A549 (cell line): ENCODE measurements around the gene TBCK. TPM values are rescaled to one million over a fixed set of nuclear protein-coding genes. Genes with fewer than 3 reads are reported as not detected.

Experiments used
- ATAC-seq, 2 experiments: fragments of 200-7000 bp in 1 of 2; fragments of >200 bp in 1 of 2; cut with Nextera tagmentation in 1 of 2; cut with Tn5 transposase in 1 of 2; 3 replicates each; pipeline versions ENCODE4 v1.8.0 to v1.9.1; 2018 to 2020; ENCODE audit warnings: mild to moderate bottlenecking in 1 of 2, moderate library complexity in 1 of 2
- CTCF ChIA-PET: fragments of 300-600 bp; sonication (Branson Sonifier 250); formaldehyde crosslinking; extraction: SDS; loops from one replicate; lab custom pipeline; 2021; ENCODE audit warnings: antibody characterized with exemption, inconsistent platforms; lab: Yijun Ruan, JAX
- POLR2A ChIA-PET: fragments of 350-600 bp; formaldehyde crosslinking; extraction: SDS; loops from one replicate; lab custom pipeline; 2021; ENCODE audit warnings: antibody characterized with exemption, inconsistent platforms; lab: Yijun Ruan, JAX
- DNase-seq, 2 experiments: peaks; one replicate each; pipeline versions ENCODE4 v3.0.0 to v3.0.0-alpha.2; 2011 to 2016; ENCODE audit warnings: low read depth in 1 of 2, low spot score in 1 of 2
- FAIRE-seq: peaks from 2 replicates; lab custom pipeline; 2011; peaks lifted over from hg19 to GRCh38; lab: Jason Lieb, UNC
- H3K27ac ChIP-seq, 2 experiments: fragments of >200 bp; sonication (Bioruptor Twin); formaldehyde crosslinking; 3 replicates each; pipeline ENCODE4 v1.5.1; 2016 to 2017
- H3K4me1 ChIP-seq: fragments of >200 bp; sonication (Bioruptor Twin); formaldehyde crosslinking; 3 replicates; pipeline ENCODE4 v1.6.1; 2016
- H3K4me2 ChIP-seq: fragments of >200 bp; sonication (Bioruptor Twin); formaldehyde crosslinking; 3 replicates; pipeline ENCODE4 v1.6.1; 2016
- H3K4me3 ChIP-seq: fragments of >200 bp; sonication (Bioruptor Twin); formaldehyde crosslinking; 3 replicates; pipeline ENCODE4 v1.5.1; 2016
- H3K9me3 ChIP-seq: fragments of >200 bp; sonication (Bioruptor Twin); formaldehyde crosslinking; 3 replicates; pipeline ENCODE4 v1.6.1; 2016
- BHLHE40 ChIP-seq: IDR thresholded peaks from 2 replicates; pipeline ENCODE4 v1.6.1; 2012; ENCODE audit warnings: low read depth, low read length, inconsistent platforms
- CHD2 ChIP-seq: fragments of 150-350 bp; IDR thresholded peaks from 2 replicates; pipeline ENCODE4 v1.6.1; 2014; ENCODE audit warnings: low read length; ENCODE audit not compliant: partially characterized antibody
- CHD4 ChIP-seq: fragments of 200-600 bp; sonication (generic); IDR thresholded peaks from 2 replicates; pipeline ENCODE4 v1.6.1; 2016; ENCODE audit warnings: antibody characterized with exemption, mild to moderate bottlenecking, borderline replicate concordance
- EHMT2 ChIP-seq: fragments of 200-600 bp; sonication (generic); IDR thresholded peaks from 2 replicates; pipeline ENCODE4 v1.6.1; 2016; ENCODE audit warnings: antibody characterized with exemption, low read depth, mild to moderate bottlenecking, moderate library complexity
- FOSB ChIP-seq: fragments of 250-450 bp; sonication (Bioruptor Pico); IDR thresholded peaks from 2 replicates; pipeline ENCODE4 v1.5.0; 2020; ENCODE audit warnings: mild to moderate bottlenecking, moderate library complexity
- FOXS1 ChIP-seq: fragments of 250-450 bp; sonication (Bioruptor Pico); IDR thresholded peaks from 2 replicates; pipeline ENCODE4 v1.5.0; 2020; ENCODE audit warnings: mild to moderate bottlenecking, moderate library complexity
- GATA3 ChIP-seq: IDR thresholded peaks from 2 replicates; pipeline ENCODE4 v1.6.1; 2012; ENCODE audit warnings: borderline replicate concordance
- HDAC2 ChIP-seq: fragments of 200-600 bp; sonication (generic); IDR thresholded peaks from 2 replicates; pipeline ENCODE4 v1.6.1; 2016
- HEYL ChIP-seq: fragments of 250-450 bp; sonication (Bioruptor Pico); IDR thresholded peaks from 2 replicates; pipeline ENCODE4 v1.8.0; 2021; ENCODE audit warnings: mild to moderate bottlenecking, moderate library complexity
- HOXA7 ChIP-seq: fragments of 250-450 bp; sonication (Bioruptor Pico); IDR thresholded peaks from 2 replicates; pipeline ENCODE4 v1.5.0; 2020; ENCODE audit warnings: mild to moderate bottlenecking, moderate library complexity
- HOXB5 ChIP-seq: fragments of 250-450 bp; sonication (Bioruptor Pico); IDR thresholded peaks from 2 replicates; pipeline ENCODE4 v1.5.0; 2020; ENCODE audit warnings: mild to moderate bottlenecking, moderate library complexity
- JUNB ChIP-seq: fragments of >200 bp; sonication (Bioruptor Twin); formaldehyde crosslinking; IDR thresholded peaks from 2 replicates; pipeline ENCODE4 v1.6.1; 2016
- KDM1A ChIP-seq: fragments of 200-600 bp; sonication (generic); IDR thresholded peaks from 2 replicates; pipeline ENCODE4 v1.6.1; 2016; ENCODE audit warnings: low read depth, mild to moderate bottlenecking
- MAFK ChIP-seq: fragments of 450-650 bp; IDR thresholded peaks from 2 replicates; pipeline ENCODE4 v1.6.1; 2014; ENCODE audit not compliant: partially characterized antibody
- MAZ ChIP-seq: fragments of 150-350 bp; IDR thresholded peaks from 2 replicates; pipeline ENCODE4 v1.6.1; 2014; ENCODE audit warnings: antibody characterized with exemption, low read depth, low read length, borderline replicate concordance
- NPAS2 ChIP-seq: fragments of 250-450 bp; sonication (Bioruptor Pico); IDR thresholded peaks from 2 replicates; pipeline ENCODE4 v1.8.0; 2022; ENCODE audit warnings: mild to moderate bottlenecking, moderate library complexity, borderline replicate concordance
- NR3C1 ChIP-seq: fragments of >200 bp; sonication (Bioruptor Twin); formaldehyde crosslinking; IDR thresholded peaks from 3 replicates; pipeline ENCODE4 v1.6.1; 2017
- POLR2A ChIP-seq: IDR thresholded peaks from 2 replicates; pipeline ENCODE4 v1.6.1; 2012; ENCODE audit warnings: mild to moderate bottlenecking, low read length
- RARB ChIP-seq: fragments of 250-450 bp; sonication (Bioruptor Pico); IDR thresholded peaks from 2 replicates; pipeline ENCODE4 v1.8.0; 2021; ENCODE audit warnings: mild to moderate bottlenecking, moderate library complexity
- RCOR1 ChIP-seq: fragments of 150-350 bp; IDR thresholded peaks from 2 replicates; pipeline ENCODE4 v1.6.1; 2014; ENCODE audit warnings: antibody characterized with exemption, low read length, low read depth
- SMC3 ChIP-seq: fragments of >200 bp; sonication (Bioruptor Twin); formaldehyde crosslinking; IDR thresholded peaks from 3 replicates; pipeline ENCODE4 v1.6.1; 2018; ENCODE audit warnings: inconsistent platforms
- TFCP2L1 ChIP-seq: fragments of 250-450 bp; sonication (Bioruptor Pico); IDR thresholded peaks from 2 replicates; pipeline ENCODE4 v1.5.0; 2021; ENCODE audit warnings: mild to moderate bottlenecking
- TP53 ChIP-seq: fragments of 250-450 bp; sonication (Bioruptor Pico); IDR thresholded peaks from 2 replicates; pipeline ENCODE4 v1.5.0; 2021; ENCODE audit warnings: mild to moderate bottlenecking, moderate library complexity
- ZNF302 ChIP-seq: fragments of 250-450 bp; sonication (Bioruptor Pico); IDR thresholded peaks from 2 replicates; pipeline ENCODE4 v1.9.0; 2021; ENCODE audit warnings: inconsistent platforms, mild to moderate bottlenecking, moderate library complexity
- ZSCAN20 ChIP-seq: fragments of 250-450 bp; sonication (Bioruptor Pico); IDR thresholded peaks from 2 replicates; pipeline ENCODE4 v1.8.0; 2022; ENCODE audit warnings: mild to moderate bottlenecking, moderate library complexity
- WGBS: methylation state at CpG from one replicate; pipeline ENCODE4 v1.1.6; 2017; ENCODE audit errors: missing lambda C conversion rate; 5-methylcytosine and 5-hydroxymethylcytosine counted together
- polyA plus RNA-seq, 4 experiments: library from polyadenylated mRNA; depleted of rRNA in 3 of 4; stranded (reverse); fragments of >200 nt; fragmentation: RNase III in 1 of 4; extraction: RNeasy Plus Mini Kit Qiagen cat#74134 plus additional on column Dnase treatment in 1 of 4; gene quantifications; 2 replicates in 3 of 4; 3 replicates in 1 of 4; pipeline ENCODE4 v1.2.3, GENCODE V29; 2011 to 2017
- TF ChIP-seq, protein P1 (sequence below): fragments of 450-650 bp; IDR thresholded peaks from 2 replicates; pipeline ENCODE4 v1.6.1; 2014; ENCODE audit warnings: antibody characterized with exemption
- TF ChIP-seq, protein P2 (sequence below): fragments of 150-350 bp; IDR thresholded peaks from 2 replicates; pipeline ENCODE4 v1.6.1; 2014; ENCODE audit warnings: low read depth, mild to moderate bottlenecking, low read length

TBCK gene
- polyA plus RNA-seq, 2 of the 4 experiments (the other 2 are of a cell fraction): 3.9 to 18.4 TPM

DNA sequence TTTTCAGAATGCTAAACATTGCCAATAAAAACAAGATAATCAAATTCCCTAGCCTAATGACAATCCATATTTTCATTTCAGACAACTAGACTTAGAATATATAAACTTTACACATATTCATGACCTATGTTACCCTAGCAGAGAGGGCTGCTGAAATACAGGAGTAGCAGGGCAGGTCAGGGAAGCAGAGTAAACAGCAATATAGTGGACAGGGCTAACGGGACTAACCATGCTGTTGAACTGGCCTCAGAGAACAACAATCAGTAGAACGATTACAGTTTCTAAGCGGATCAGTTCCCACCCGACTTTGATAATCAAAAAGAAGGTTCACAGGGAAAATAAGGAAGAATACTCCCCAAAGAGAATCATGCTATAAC, 14.0 kb downstream of the TBCK start:
- CTCF ChIA-PET: no interaction called here
- no peak overlapping the region for H3K27ac ChIP-seq
- no peak for DNase-seq
- no peak overlapping the region for H3K4me2 ChIP-seq
- ATAC-seq: no peak
- WGBS: 88% methylated on average over 4 of the region's 4 CpGs
- H3K9me3 ChIP-seq: no peaks in the 10 kb centered on the region
- POLR2A ChIA-PET: no interaction called here
- no peak overlapping the region for H3K4me3 ChIP-seq
- TF ChIP-seq CHD4 (no peak), GATA3 (no peak), EHMT2 (no peak)
- no peaks in the 10 kb centered on the region for H3K4me1 ChIP-seq
- no peak for FAIRE-seq

DNA sequence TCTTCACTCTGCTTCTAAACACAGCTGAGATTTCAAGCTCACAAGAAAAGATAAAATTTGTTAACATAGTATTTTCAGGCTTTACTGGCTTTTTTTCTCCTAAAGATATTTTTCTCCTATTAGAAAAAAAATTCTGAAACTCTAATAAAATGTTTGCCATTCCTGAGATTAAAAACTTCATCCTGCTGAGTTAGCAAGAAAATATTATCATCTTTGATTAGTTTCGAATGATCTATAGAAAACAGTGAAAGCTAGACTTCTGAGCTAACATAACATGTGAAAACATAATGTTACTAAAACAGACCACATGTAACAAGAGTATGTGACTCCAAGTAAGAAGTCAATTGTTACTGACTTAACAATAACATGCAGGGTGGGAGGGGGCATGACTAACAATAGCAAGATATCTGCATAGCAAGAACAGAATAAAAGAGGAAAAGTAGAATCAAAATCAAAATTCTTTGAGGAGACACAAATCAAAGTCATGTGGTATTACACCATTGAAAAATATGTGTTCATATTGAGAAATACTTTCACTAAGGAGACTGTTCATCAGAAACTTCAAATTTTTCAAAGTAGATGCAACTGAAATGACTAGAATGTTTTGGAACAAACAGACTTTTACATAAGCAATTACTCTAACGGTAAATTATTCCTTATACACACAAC, 14.5 kb downstream of the TBCK start:
- CTCF ChIA-PET: no interaction called here
- Histone ChIP-seq H3K27ac (no peak overlapping the region), H3K9me3 (no peaks in the 10 kb centered on the region), H3K4me1 (no peaks in the 10 kb centered on the region), H3K4me3 (no peak overlapping the region), H3K4me2 (no peak overlapping the region)
- FAIRE-seq: no peak
- no peak for TF ChIP-seq TP53 (CRISPR knock-in tag)
- TF ChIP-seq FOSB (CRISPR knock-in tag): no peak
- no peak for TF ChIP-seq HDAC2
- TF ChIP-seq GATA3: no peak
- TF ChIP-seq NPAS2 (CRISPR knock-in tag): no peak
- no peak for TF ChIP-seq SMC3
- TF ChIP-seq FOXS1: no peak
- TF ChIP-seq NR3C1: no peak
- no peak for TF ChIP-seq JUNB
- no peak for ATAC-seq
- WGBS: 85% methylated on average over 2 of the region's 2 CpGs
- POLR2A ChIA-PET: no interaction called here
- no peak for DNase-seq

DNA sequence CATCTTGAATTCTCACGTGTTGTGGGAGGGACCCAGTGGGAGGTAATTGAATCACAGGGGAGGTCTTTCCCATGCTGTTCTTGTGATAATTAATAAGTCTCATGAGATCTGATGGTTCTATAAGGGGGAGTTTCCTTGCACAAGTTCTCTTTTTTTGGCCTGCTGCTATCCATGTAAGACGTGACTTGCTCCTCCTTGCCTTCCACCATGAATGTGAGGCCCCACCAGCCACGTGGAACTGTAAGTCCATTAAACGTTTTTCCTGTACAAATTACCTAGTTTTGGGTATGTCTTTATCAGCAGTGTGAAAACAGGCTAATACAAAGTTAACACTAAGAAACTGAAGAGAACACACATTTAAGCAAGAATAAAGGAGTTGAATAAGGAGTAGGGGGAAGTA, 16.0 kb downstream of the TBCK start:
- ATAC-seq (no peak), FAIRE-seq (no peak), DNase-seq (no peak)
- Histone ChIP-seq H3K4me3 (no peak overlapping the region), H3K4me2 (no peak overlapping the region), H3K4me1 (no peaks in the 10 kb centered on the region), H3K27ac (no peak overlapping the region), H3K9me3 (no peaks in the 10 kb centered on the region)
- POLR2A ChIA-PET: no interaction called here
- CTCF ChIA-PET: no interaction called here
- no peak for TF ChIP-seq RARB
- no peak for TF ChIP-seq POLR2A
- no peak for TF ChIP-seq FOSB (CRISPR knock-in tag)
- TF ChIP-seq TFCP2L1 (CRISPR knock-in tag): no peak
- TF ChIP-seq CHD2: no peak
- 68% methylated on average over 4 of the region's 4 CpGs for WGBS

DNA sequence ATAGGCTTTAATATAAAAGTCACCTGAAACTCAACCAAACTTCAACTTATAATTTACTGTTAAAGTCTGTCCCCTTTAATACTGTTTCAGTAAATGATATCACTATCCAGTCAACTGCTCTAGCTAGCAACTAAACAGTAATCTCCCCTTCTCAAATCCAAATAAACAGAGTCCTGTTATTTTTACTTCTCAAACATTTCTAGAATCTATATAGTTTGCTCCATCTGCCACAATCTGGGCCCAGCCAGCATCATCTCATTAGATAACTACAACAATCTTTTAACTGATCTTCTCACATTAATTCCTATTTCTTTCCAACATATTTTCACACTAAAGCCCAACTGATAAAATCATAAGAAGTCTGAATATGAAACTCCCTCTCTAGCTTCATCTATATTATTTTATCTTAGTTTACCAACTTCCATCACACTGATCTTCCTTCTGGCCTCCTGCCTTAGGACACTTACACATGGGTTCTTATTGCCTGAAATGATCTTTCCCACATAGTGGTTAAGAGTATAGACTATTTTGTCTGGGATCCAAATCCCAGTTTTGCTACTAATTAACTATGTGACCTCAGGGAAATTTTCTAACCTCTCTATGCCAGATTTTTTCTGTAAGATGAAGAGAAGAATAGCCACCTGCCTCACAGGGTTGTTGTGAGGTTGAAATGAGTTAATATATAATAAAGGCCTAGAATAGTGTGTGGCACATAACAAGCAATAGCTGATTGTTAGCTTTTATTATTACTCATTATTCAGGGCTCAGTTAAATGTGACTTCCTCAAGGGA, 18.6 kb downstream of the TBCK start:
- ATAC-seq (no peak), FAIRE-seq (no peak), DNase-seq (no peak)
- no peak overlapping the region for H3K27ac ChIP-seq
- TF ChIP-seq EHMT2 (no peak), FOSB (CRISPR knock-in tag) (no peak)
- H3K4me3 ChIP-seq: no peak overlapping the region
- CTCF ChIA-PET: no interaction called here
- no peak overlapping the region for H3K4me2 ChIP-seq
- POLR2A ChIA-PET: no interaction called here
- H3K4me1 ChIP-seq: no peaks in the 10 kb centered on the region
- no peaks in the 10 kb centered on the region for H3K9me3 ChIP-seq

DNA sequence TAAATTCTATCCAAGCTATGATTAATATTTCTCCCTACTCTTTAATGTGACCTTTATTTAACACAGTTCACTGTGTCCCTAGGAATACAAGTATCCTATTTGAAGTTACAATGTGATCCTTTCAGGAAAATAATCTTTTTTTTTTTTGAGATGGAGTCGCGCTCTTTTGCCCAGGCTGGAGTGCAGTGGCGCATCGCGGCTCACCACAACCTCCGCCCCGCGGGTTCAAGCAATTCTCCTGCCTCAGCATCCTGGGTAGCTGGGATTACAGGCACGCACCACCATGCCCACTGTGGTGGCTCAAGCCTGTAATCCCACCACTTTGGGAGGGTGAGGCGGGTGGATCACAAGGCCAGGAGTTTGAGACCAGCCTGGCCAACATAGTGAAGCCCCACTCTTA, 21.9 kb downstream of the TBCK start:
- FAIRE-seq: no peak

More for the DNA sequence above, 21.9 kb downstream of the TBCK start:
- Histone ChIP-seq H3K4me3 (no peak overlapping the region), H3K4me1 (no peaks in the 10 kb centered on the region), H3K4me2 (no peak overlapping the region), H3K27ac (no peak overlapping the region), H3K9me3 (no peaks in the 10 kb centered on the region)
- TF ChIP-seq BHLHE40 (no peak), HOXA7 (CRISPR knock-in tag) (no peak), RARB (no peak), HOXB5 (CRISPR knock-in tag) (no peak), KDM1A (no peak), RCOR1 (no peak), HEYL (CRISPR knock-in tag) (no peak), FOXS1 (no peak), ZNF302 (CRISPR knock-in tag) (no peak), ZSCAN20 (CRISPR knock-in tag) (no peak), MAFK (no peak), MAZ (no peak)
- TF ChIP-seq, protein P1, sequence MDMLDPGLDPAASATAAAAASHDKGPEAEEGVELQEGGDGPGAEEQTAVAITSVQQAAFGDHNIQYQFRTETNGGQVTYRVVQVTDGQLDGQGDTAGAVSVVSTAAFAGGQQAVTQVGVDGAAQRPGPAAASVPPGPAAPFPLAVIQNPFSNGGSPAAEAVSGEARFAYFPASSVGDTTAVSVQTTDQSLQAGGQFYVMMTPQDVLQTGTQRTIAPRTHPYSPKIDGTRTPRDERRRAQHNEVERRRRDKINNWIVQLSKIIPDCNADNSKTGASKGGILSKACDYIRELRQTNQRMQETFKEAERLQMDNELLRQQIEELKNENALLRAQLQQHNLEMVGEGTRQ: no peak
- TF ChIP-seq, protein P2, sequence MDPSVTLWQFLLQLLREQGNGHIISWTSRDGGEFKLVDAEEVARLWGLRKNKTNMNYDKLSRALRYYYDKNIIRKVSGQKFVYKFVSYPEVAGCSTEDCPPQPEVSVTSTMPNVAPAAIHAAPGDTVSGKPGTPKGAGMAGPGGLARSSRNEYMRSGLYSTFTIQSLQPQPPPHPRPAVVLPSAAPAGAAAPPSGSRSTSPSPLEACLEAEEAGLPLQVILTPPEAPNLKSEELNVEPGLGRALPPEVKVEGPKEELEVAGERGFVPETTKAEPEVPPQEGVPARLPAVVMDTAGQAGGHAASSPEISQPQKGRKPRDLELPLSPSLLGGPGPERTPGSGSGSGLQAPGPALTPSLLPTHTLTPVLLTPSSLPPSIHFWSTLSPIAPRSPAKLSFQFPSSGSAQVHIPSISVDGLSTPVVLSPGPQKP: no peak
- WGBS: 96% methylated on average over 10 of the region's 10 CpGs
- POLR2A ChIA-PET: interaction anchor here (0.7 kb wide), 1 partner anchor 578 kb away, joined by 5 read pairs; no protein-coding TSS in a partner anchor
- ATAC-seq (no peak), DNase-seq (no peak)
- CTCF ChIA-PET: no interaction called here
